Right lobe of liver (tissue), 4 donors: ENCODE data around the gene KCNH5.

ENCODE experiments used
- CTCF ChIP-seq, 4 donors: fragments of 200-600 bp in 3 of 4; fragments of 450-650 bp in 1 of 4; IDR thresholded peaks; one replicate each; pipeline versions ENCODE4 v1.5.1 to v1.8.0; 2016 to 2022; ENCODE audit warnings: antibody characterized with exemption in 4 of 4, mild to moderate bottlenecking in 2 of 4
- POLR2A ChIP-seq: fragments of 450-650 bp; IDR thresholded peaks from one replicate; pipeline ENCODE4 v1.6.1; 2017; ENCODE audit warnings: antibody characterized with exemption, mild to moderate bottlenecking
- donor health status: DM: no; HTN: no; CAD: no.
- donor health status: DM: no; HTN: no; CAD: no.
- donor health status: DM: no; HTN: yes; CAD: no.

DNA sequence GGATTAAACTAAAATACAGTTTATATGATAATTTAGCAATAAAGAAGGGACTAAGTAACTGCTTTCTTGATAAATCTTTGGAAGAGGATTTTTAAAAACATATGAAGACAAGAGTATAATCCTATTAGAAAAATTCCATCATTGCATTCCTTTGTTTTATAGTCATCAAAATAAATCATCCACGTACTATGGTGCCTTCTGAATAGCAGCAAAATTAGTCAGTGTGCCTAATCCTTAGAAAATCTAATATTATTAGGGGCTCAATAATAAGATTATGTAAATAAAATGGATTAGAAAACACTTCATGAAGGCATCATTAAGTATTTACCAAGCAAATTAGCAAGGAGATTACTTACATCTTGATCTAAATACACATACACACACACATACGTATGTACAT lies 102.1 kb downstream of the KCNH5 start:
- no peak for TF ChIP-seq CTCF (IDR thresholded peaks at IDR 0.05)
- no peak for TF ChIP-seq POLR2A
